ENCODE measurements around the gene DNAJC5.

DNA sequence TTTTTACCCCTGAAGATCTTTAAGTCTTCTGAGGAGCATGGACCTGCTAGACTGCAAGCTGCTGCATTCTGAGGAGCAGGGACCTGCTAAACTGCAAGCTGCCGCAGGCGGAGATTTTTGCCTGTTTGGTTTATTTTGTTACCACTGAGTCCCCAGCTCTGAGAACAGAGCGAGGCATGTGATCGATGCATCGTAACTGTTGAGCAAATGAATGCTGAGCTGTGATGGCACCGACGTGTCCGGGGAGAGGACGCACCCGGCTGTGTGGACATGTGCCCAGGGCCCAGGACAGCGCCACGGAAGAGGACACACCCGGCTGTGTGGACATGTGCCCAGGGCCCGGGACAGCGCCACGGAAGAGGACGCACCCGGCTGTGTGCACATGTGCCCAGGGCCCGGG, 24.2 kb downstream of the DNAJC5 start:
- TF ChIP-seq, protein P1, sequence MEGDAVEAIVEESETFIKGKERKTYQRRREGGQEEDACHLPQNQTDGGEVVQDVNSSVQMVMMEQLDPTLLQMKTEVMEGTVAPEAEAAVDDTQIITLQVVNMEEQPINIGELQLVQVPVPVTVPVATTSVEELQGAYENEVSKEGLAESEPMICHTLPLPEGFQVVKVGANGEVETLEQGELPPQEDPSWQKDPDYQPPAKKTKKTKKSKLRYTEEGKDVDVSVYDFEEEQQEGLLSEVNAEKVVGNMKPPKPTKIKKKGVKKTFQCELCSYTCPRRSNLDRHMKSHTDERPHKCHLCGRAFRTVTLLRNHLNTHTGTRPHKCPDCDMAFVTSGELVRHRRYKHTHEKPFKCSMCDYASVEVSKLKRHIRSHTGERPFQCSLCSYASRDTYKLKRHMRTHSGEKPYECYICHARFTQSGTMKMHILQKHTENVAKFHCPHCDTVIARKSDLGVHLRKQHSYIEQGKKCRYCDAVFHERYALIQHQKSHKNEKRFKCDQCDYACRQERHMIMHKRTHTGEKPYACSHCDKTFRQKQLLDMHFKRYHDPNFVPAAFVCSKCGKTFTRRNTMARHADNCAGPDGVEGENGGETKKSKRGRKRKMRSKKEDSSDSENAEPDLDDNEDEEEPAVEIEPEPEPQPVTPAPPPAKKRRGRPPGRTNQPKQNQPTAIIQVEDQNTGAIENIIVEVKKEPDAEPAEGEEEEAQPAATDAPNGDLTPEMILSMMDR (IDR thresholded peaks at IDR 0.05) = no peak
- TF ChIP-seq POLR2A (IDR thresholded peaks at IDR 0.05) = no peak
